A673 (cell line): ENCODE measurements around the gene FAS.

Experiments
- EZH2 ChIP-seq: fragments of 200-600 bp; sonication (generic); IDR thresholded peaks from 2 replicates; pipeline ENCODE4 v1.6.1; 2017; ENCODE audit warnings: borderline replicate concordance, low read depth, mild to moderate bottlenecking, mixed read lengths, antibody characterized with exemption, low read length; ENCODE audit not compliant: poor library complexity, severe bottlenecking
- TF ChIP-seq, protein P1 (sequence below): fragments of 300-800, 200-600 bp; sonication (generic); conservative IDR thresholded peaks from 2 replicates; pipeline ENCODE4 v1.5.1; 2017; ENCODE audit warnings: low read depth, mild to moderate bottlenecking, antibody characterized with exemption, low read length, moderate library complexity, mixed read lengths

DNA sequence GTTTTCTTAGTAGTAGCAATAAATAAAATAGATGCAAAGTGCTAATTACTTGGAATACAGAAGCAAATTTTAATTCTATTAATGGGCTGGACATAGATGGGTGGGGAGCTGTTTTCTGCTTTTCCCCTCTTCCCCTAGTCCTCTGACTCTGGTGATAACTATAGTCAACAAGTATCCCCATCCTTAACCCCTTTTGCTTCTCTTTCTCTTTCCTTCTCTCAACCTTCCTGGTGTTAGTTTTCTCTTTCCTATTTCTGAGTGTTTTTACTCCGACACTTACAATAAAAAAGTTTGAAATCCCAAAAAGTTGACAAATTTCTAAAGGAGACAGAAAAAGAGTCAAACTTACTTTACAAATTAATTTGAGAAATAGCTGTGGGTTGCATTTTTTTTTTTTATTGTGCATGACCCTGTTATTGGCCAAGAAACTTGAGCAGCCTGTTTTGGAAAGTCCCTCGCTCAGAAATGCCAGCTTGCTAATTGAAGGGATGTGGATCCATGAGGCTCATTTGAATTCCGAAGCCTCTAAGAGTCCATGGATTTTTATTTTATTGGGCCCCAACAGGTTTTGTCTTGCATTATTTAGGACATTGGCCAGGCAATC lies 2.4 kb downstream of the FAS start:
- TF ChIP-seq, protein P1, sequence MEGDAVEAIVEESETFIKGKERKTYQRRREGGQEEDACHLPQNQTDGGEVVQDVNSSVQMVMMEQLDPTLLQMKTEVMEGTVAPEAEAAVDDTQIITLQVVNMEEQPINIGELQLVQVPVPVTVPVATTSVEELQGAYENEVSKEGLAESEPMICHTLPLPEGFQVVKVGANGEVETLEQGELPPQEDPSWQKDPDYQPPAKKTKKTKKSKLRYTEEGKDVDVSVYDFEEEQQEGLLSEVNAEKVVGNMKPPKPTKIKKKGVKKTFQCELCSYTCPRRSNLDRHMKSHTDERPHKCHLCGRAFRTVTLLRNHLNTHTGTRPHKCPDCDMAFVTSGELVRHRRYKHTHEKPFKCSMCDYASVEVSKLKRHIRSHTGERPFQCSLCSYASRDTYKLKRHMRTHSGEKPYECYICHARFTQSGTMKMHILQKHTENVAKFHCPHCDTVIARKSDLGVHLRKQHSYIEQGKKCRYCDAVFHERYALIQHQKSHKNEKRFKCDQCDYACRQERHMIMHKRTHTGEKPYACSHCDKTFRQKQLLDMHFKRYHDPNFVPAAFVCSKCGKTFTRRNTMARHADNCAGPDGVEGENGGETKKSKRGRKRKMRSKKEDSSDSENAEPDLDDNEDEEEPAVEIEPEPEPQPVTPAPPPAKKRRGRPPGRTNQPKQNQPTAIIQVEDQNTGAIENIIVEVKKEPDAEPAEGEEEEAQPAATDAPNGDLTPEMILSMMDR, result no peak
- TF ChIP-seq EZH2, result no peak
